ENCODE data around the gene PMAIP1.
A peak's percentile ranks its signal among the peaks of the same experiment; 100 is the strongest.
"Not testable (repeated sequence)": the region's sequence is repeated elsewhere in the genome, so short reads cannot be mapped to it uniquely, and the experiment has no call there.

PMAIP1 gene

GRCh38 chr18:59899298-59900221 is at the start of gene PMAIP1:
Gene PMAIP1 (plus strand): TSS chr18:59899996. CDS start chr18:59900178, 182 bp downstream.
- TF ChIP-seq ZFX (IDR thresholded peaks at IDR 0.05; ENCODE audit: borderline replicate concordance) (no peak), CTCF (IDR thresholded peaks at IDR 0.05) (no peak)
- peak within 1 kb of the TSS; percentile 93 for H3K27ac ChIP-seq

- TF ChIP-seq ZFX (IDR thresholded peaks at IDR 0.05; ENCODE audit: borderline replicate concordance): no peak
- TF ChIP-seq CTCF (IDR thresholded peaks at IDR 0.05): no peak
- no peak overlapping the region for H3K27ac ChIP-seq
Observed at GRCh38 chr18:59851784-59852399, 47.9 kb upstream of the PMAIP1 start.

- H3K27ac ChIP-seq: no peak overlapping the region
- TF ChIP-seq ZFX (IDR thresholded peaks at IDR 0.05; ENCODE audit: borderline replicate concordance) (no peak), CTCF (IDR thresholded peaks at IDR 0.05) (no peak)
Observed at GRCh38 chr18:59852548-59852947, 47.2 kb upstream of the PMAIP1 start.

- TF ChIP-seq ZFX (IDR thresholded peaks at IDR 0.05; ENCODE audit: borderline replicate concordance): no peak
- no peak for TF ChIP-seq CTCF (IDR thresholded peaks at IDR 0.05)
- no peak overlapping the region for H3K27ac ChIP-seq
Observed at GRCh38 chr18:59853380-59853779, 46.4 kb upstream of the PMAIP1 start.

- not testable (repeated sequence) for H3K27ac ChIP-seq
Observed at GRCh38 chr18:59853988-59854387, 45.8 kb upstream of the PMAIP1 start.

GRCh38 chr18:59861009-59861408 is 38.8 kb upstream of the PMAIP1 start:
- no peak overlapping the region for H3K27ac ChIP-seq
- no peak for TF ChIP-seq ZFX (IDR thresholded peaks at IDR 0.05; ENCODE audit: borderline replicate concordance)
- no peak for TF ChIP-seq CTCF (IDR thresholded peaks at IDR 0.05)

- TF ChIP-seq CTCF (IDR thresholded peaks at IDR 0.05) (no peak), ZFX (IDR thresholded peaks at IDR 0.05; ENCODE audit: borderline replicate concordance) (no peak)
- H3K27ac ChIP-seq: no peak overlapping the region
Observed at GRCh38 chr18:59861963-59862819, 37.6 kb upstream of the PMAIP1 start.
